OCI-LY7 (cell line): Measurements from ENCODE around the gene GNG7. TPM values are rescaled to one million over a fixed set of nuclear protein-coding genes. Genes with fewer than 3 reads are reported as not detected.
"Not testable (repeated sequence)": the region's sequence is repeated elsewhere in the genome, so short reads cannot be mapped to it uniquely, and the experiment has no call there.

Experiments used
- BruUV-seq: library from RNA; stranded (reverse); fragments of 400-500 nt; replicated peaks from 2 replicates; lab custom pipeline; 2021; lab: Mats Ljungman, UMichigan
- CTCF ChIA-PET: fragments of 300-600 bp; sonication (Branson Sonifier 250); formaldehyde crosslinking; loops from one replicate; lab custom pipeline; 2022; ENCODE audit warnings: antibody characterized with exemption; ENCODE audit not compliant: unreplicated experiment; lab: Charles Lee
- POLR2A ChIA-PET: fragments of 300-600 bp; sonication (Branson Sonifier 250); formaldehyde crosslinking; loops from one replicate; lab custom pipeline; 2022; ENCODE audit warnings: antibody characterized with exemption; lab: Charles Lee
- DNase-seq: peaks from one replicate; pipeline ENCODE4 v3.0.0-alpha.2; 2015; ENCODE audit warnings: low spot score
- H2AFZ ChIP-seq: fragments of 200-600 bp; sonication (generic), shearing (Covaris generic); 2 replicates; pipeline ENCODE4 v1.6.1; 2014; ENCODE audit warnings: mild to moderate bottlenecking, antibody characterized with exemption, low read length, moderate library complexity
- H3K27ac ChIP-seq: fragments of 200-600 bp; sonication (generic); 2 replicates; pipeline ENCODE4 v1.5.1; 2014; ENCODE audit warnings: mixed run types, low read depth, mild to moderate bottlenecking, moderate library complexity, low read length, inconsistent platforms; ENCODE audit not compliant: poor library complexity, severe bottlenecking
- H3K36me3 ChIP-seq: fragments of 200-600 bp; sonication (generic); 2 replicates; pipeline ENCODE4 v1.6.1; 2014; ENCODE audit warnings: mild to moderate bottlenecking, antibody characterized with exemption, low read length, moderate library complexity, mixed read lengths; ENCODE audit not compliant: insufficient read depth
- H3K4me1 ChIP-seq: fragments of 200-600 bp; sonication (generic); 2 replicates; pipeline ENCODE4 v1.5.1; 2014; ENCODE audit warnings: mild to moderate bottlenecking, low read length; ENCODE audit not compliant: insufficient read depth, poor library complexity, severe bottlenecking
- H3K4me2 ChIP-seq: fragments of 200-600 bp; sonication (generic); 2 replicates; pipeline ENCODE4 v1.6.1; 2014; ENCODE audit warnings: mild to moderate bottlenecking, low read length
- H3K4me3 ChIP-seq: fragments of 200-600 bp; sonication (generic); 2 replicates; pipeline ENCODE4 v1.5.1; 2014; ENCODE audit warnings: mild to moderate bottlenecking, low read depth, low read length; ENCODE audit not compliant: poor library complexity, severe bottlenecking
- H3K79me2 ChIP-seq: fragments of 200-600 bp; sonication (generic); 2 replicates; pipeline ENCODE4 v1.6.1; 2016; ENCODE audit warnings: low read depth, mild to moderate bottlenecking, low read length, moderate library complexity, mixed read lengths; ENCODE audit not compliant: insufficient read depth
- H3K9me2 ChIP-seq: fragments of 200-600 bp; sonication (generic); 2 replicates; pipeline ENCODE4 v1.6.1; 2016; ENCODE audit warnings: mild to moderate bottlenecking, low read length, mixed read lengths; ENCODE audit not compliant: insufficient read depth
- H3K9me3 ChIP-seq: fragments of 200-600 bp; sonication (generic); 2 replicates; pipeline ENCODE4 v1.6.1; 2014; ENCODE audit warnings: mild to moderate bottlenecking, mixed run types, low read length, mixed read lengths
- H4K20me1 ChIP-seq: fragments of 200-600 bp; sonication (generic); 2 replicates; pipeline ENCODE4 v1.6.1; 2014; ENCODE audit warnings: mild to moderate bottlenecking, antibody characterized with exemption, low read length, moderate library complexity, mixed read lengths; ENCODE audit not compliant: insufficient read depth
- CTCF ChIP-seq: fragments of 200-600 bp; sonication (generic); conservative IDR thresholded peaks from 2 replicates; pipeline ENCODE4 v1.5.1; 2014; ENCODE audit warnings: mild to moderate bottlenecking, antibody characterized with exemption, low read length, moderate library complexity, mixed read lengths
- EZH2phosphoT487 ChIP-seq: fragments of 200-600 bp; sonication (generic); IDR thresholded peaks from 2 replicates; pipeline ENCODE4 v1.6.1; 2018; ENCODE audit warnings: low read depth, borderline replicate concordance, mild to moderate bottlenecking, mixed run types, antibody characterized with exemption, low read length, moderate library complexity, mixed read lengths
- intact Hi-C: fragments of 100-400 bp; cut with micrococcal nuclease; formaldehyde crosslinking; loops from one replicate; pipeline ENCODE4 v1.10.0; 2022; ENCODE audit not compliant: unreplicated experiment
- total RNA-seq, 2 experiments: library from RNA; depleted of rRNA in 1 of 2; stranded (reverse); fragments of >200 nt in 1 of 2; shearing (Covaris generic) in 1 of 2; gene quantifications; 2 replicates each; pipeline ENCODE4 v1.2.3, GENCODE V29; 2014 to 2022

Gene GNG7
- total RNA-seq, 2 experiments from 2014 or later: 13.9 to 15.3 TPM

- Histone ChIP-seq H4K20me1 (no peaks in the 10 kb centered on the region), H3K4me3 (no peak overlapping the region), H3K36me3 (no peaks in the 10 kb centered on the region), H2AFZ (no peak overlapping the region), H3K27ac (no peak overlapping the region), H3K9me3 (no peaks in the 10 kb centered on the region), H3K4me2 (no peak overlapping the region), H3K9me2 (no peaks in the 10 kb centered on the region), H3K4me1 (peaks cover under 1% of the 10 kb centered on the region), H3K79me2 (no peaks in the 10 kb centered on the region)
- ChIA-PET POLR2A (no interaction called here), CTCF (no interaction called here)
- intact Hi-C loops: no loop called here
- no TSS peak for BruUV-seq
- TF ChIP-seq CTCF: no peak
- no peak for TF ChIP-seq EZH2phosphoT487
- DNase-seq: no peak
Measured at GRCh38 chr19:2569596-2570465, 132.7 kb downstream of the GNG7 start.

- H3K4me2 ChIP-seq: no peak overlapping the region
- ChIA-PET CTCF (no interaction called here), POLR2A (no interaction called here)
- intact Hi-C loops: no loop called here
- H2AFZ ChIP-seq: no peak overlapping the region
- TF ChIP-seq EZH2phosphoT487 (no peak), CTCF (no peak)
- H3K27ac ChIP-seq: no peak overlapping the region
- no peaks in the 10 kb centered on the region for H4K20me1 ChIP-seq
- H3K4me1 ChIP-seq: peaks cover 7% of the 10 kb centered on the region
- no peaks in the 10 kb centered on the region for H3K36me3 ChIP-seq
- no peaks in the 10 kb centered on the region for H3K9me2 ChIP-seq
- no peaks in the 10 kb centered on the region for H3K9me3 ChIP-seq
- no TSS peak for BruUV-seq
- no peaks in the 10 kb centered on the region for H3K79me2 ChIP-seq
- DNase-seq: no peak
- H3K4me3 ChIP-seq: no peak overlapping the region
Measured at GRCh38 chr19:2567996-2568395, 134.5 kb downstream of the GNG7 start.

GRCh38 chr19:2567580-2567979, 134.9 kb downstream of the GNG7 start:
- no TSS peak for BruUV-seq
- CTCF ChIA-PET: no interaction called here
- POLR2A ChIA-PET: no interaction called here
- Histone ChIP-seq H3K9me3 (no peaks in the 10 kb centered on the region), H3K4me1 (peaks cover 9% of the 10 kb centered on the region), H2AFZ (no peak overlapping the region), H3K79me2 (no peaks in the 10 kb centered on the region), H3K27ac (no peak overlapping the region), H3K4me2 (no peak overlapping the region), H3K36me3 (no peaks in the 10 kb centered on the region), H3K4me3 (no peak overlapping the region), H4K20me1 (no peaks in the 10 kb centered on the region), H3K9me2 (no peaks in the 10 kb centered on the region)
- TF ChIP-seq CTCF (no peak), EZH2phosphoT487 (no peak)
- intact Hi-C loops: no loop called here
- DNase-seq: no peak

GRCh38 chr19:2563546-2563945, 138.9 kb downstream of the GNG7 start:
- BruUV-seq, H3K4me2 ChIP-seq, H4K20me1 ChIP-seq, H3K27ac ChIP-seq, H3K4me3 ChIP-seq, H3K9me2 ChIP-seq, H3K79me2 ChIP-seq, H3K36me3 ChIP-seq, H3K9me3 ChIP-seq, POLR2A ChIA-PET, CTCF ChIA-PET, H2AFZ ChIP-seq, DNase-seq: not testable (repeated sequence)
- intact Hi-C loops: loop anchor here (5.0 kb wide), 1 partner anchor 86 kb away; the partner anchor contains the start of gene GADD45B
- H3K4me1 ChIP-seq: peaks cover 25% of the 10 kb centered on the region
